Fibroblast of villous mesenchyme (primary cell): ENCODE measurements around the gene MKRN1. TPM values are rescaled to one million over a fixed set of nuclear protein-coding genes. Genes with fewer than 3 reads are reported as not detected.

Source experiments
- DNase-seq: peaks from one replicate; pipeline ENCODE4 v3.0.0-alpha.2; 2010; ENCODE audit warnings: low read depth
- H3K4me3 ChIP-seq: 2 replicates; pipeline ENCODE4 v1.5.1; 2011; ENCODE audit warnings: low read depth, mild to moderate bottlenecking, low read length
- CTCF ChIP-seq: IDR thresholded peaks from 2 replicates; pipeline ENCODE4 v1.5.1; 2012; ENCODE audit warnings: low read depth, mild to moderate bottlenecking, low read length; ENCODE audit not compliant: insufficient read depth
- total RNA-seq: library from RNA; depleted of rRNA; stranded (reverse); fragments of >200 nt; gene quantifications from 2 replicates; pipeline ENCODE4 v1.2.3, GENCODE V29; 2012

The MKRN1 gene
- total RNA-seq, 1 donor, result 50.5 TPM

GRCh38 chr7:140451716-140452115 is 27.6 kb downstream of the MKRN1 start:
- no peak for TF ChIP-seq CTCF
- no peak for DNase-seq
- no peak overlapping the region for H3K4me3 ChIP-seq

- no peak for DNase-seq
- no peak for TF ChIP-seq CTCF
These were observed 30.4 kb downstream of the MKRN1 start for GRCh38 chr7:140448781-140449480.

GRCh38 chr7:140447841-140448240 is 31.5 kb downstream of the MKRN1 start:
- DNase-seq, result peak; percentile 51
- TF ChIP-seq CTCF, result no peak
- no peak overlapping the region for H3K4me3 ChIP-seq

More at GRCh38 chr7:140448781-140449480, 30.4 kb downstream of the MKRN1 start:
- H3K4me3 ChIP-seq, result no peak overlapping the region

GRCh38 chr7:140446467-140446866 is 32.8 kb downstream of the MKRN1 start:
- H3K4me3 ChIP-seq, result no peak overlapping the region
- DNase-seq, result no peak
- TF ChIP-seq CTCF, result no peak

GRCh38 chr7:140441519-140441918 is 37.8 kb downstream of the MKRN1 start:
- H3K4me3 ChIP-seq, result no peak overlapping the region
- TF ChIP-seq CTCF, result no peak
- no peak for DNase-seq

GRCh38 chr7:140440593-140440992 is 38.7 kb downstream of the MKRN1 start:
- TF ChIP-seq CTCF, result no peak
- H3K4me3 ChIP-seq, result no peak overlapping the region
- DNase-seq, result no peak

GRCh38 chr7:140439359-140439758 is 39.9 kb downstream of the MKRN1 start:
- H3K4me3 ChIP-seq, result no peak overlapping the region
- no peak for TF ChIP-seq CTCF
- DNase-seq, result no peak
